ENCODE data around the gene SHISA7. TPM values are rescaled to one million over a fixed set of nuclear protein-coding genes. Genes with fewer than 3 reads are reported as not detected.
"Not testable (repeated sequence)": the region's sequence is repeated elsewhere in the genome, so short reads cannot be mapped to it uniquely, and the experiment has no call there.

SHISA7 gene
- total RNA-seq, 2 experiments from 2014 or later: not detected

- H3K9me3 Mint-ChIP-seq: no peaks in the 10 kb centered on the region
- H3K4me3 Mint-ChIP-seq: no peak overlapping the region
- peaks cover 11% of the 10 kb centered on the region for H3K27me3 Mint-ChIP-seq (ENCODE audit: low read depth)
- H3K36me3 Mint-ChIP-seq (ENCODE audit: low read depth): peaks cover 17% of the 10 kb centered on the region
- no peak for DNase-seq
- CTCF ChIA-PET: no interaction called here
- H3K4me1 Mint-ChIP-seq (ENCODE audit: low read depth): peaks cover 24% of the 10 kb centered on the region
- intact Hi-C loops (cut with micrococcal nuclease): no loop called here
- H3K27ac Mint-ChIP-seq: no peak overlapping the region
Observed at GRCh38 chr19:55457683-55458457, 14.8 kb upstream of the SHISA7 start.

GRCh38 chr19:55456347-55456746 is 13.2 kb upstream of the SHISA7 start:
- DNase-seq: no peak
- Mint-ChIP-seq H3K36me3 (ENCODE audit: low read depth) (peaks cover 17% of the 10 kb centered on the region), H3K9me3 (no peaks in the 10 kb centered on the region), H3K27ac (no peak overlapping the region), H3K27me3 (ENCODE audit: low read depth) (peaks cover 17% of the 10 kb centered on the region), H3K4me3 (no peak overlapping the region), H3K4me1 (ENCODE audit: low read depth) (peaks cover 21% of the 10 kb centered on the region)
- intact Hi-C loops (cut with micrococcal nuclease): no loop called here
- CTCF ChIA-PET: interaction anchor here (0.6 kb wide), 1 partner anchor 804 kb away, joined by 3 read pairs; no protein-coding TSS in a partner anchor

- peaks cover 19% of the 10 kb centered on the region for H3K4me1 Mint-ChIP-seq (ENCODE audit: low read depth)
- H3K4me3 Mint-ChIP-seq: no peak overlapping the region
- peaks cover 21% of the 10 kb centered on the region for H3K27me3 Mint-ChIP-seq (ENCODE audit: low read depth)
- intact Hi-C loops (cut with micrococcal nuclease): no loop called here
- no peaks in the 10 kb centered on the region for H3K9me3 Mint-ChIP-seq
- no peak overlapping the region for H3K27ac Mint-ChIP-seq
- H3K36me3 Mint-ChIP-seq (ENCODE audit: low read depth): peaks cover 17% of the 10 kb centered on the region
- no peak for DNase-seq
- CTCF ChIA-PET: interaction anchor here (0.6 kb wide), 1 partner anchor 804 kb away, joined by 3 read pairs; no protein-coding TSS in a partner anchor
Observed at GRCh38 chr19:55455576-55456235, 12.6 kb upstream of the SHISA7 start.

- CTCF ChIA-PET: interaction anchor here (2.2 kb wide), 1 partner anchor 13 kb away, joined by 7 read pairs; no protein-coding TSS in a partner anchor
- intact Hi-C loops (cut with micrococcal nuclease): no loop called here
- H3K27ac Mint-ChIP-seq: no peak overlapping the region
- H3K4me1 Mint-ChIP-seq (ENCODE audit: low read depth): peaks cover 13% of the 10 kb centered on the region
- peaks cover 17% of the 10 kb centered on the region for H3K36me3 Mint-ChIP-seq (ENCODE audit: low read depth)
- H3K4me3 Mint-ChIP-seq: no peak overlapping the region
- peaks cover 26% of the 10 kb centered on the region for H3K27me3 Mint-ChIP-seq (ENCODE audit: low read depth)
- peak; percentile 56 for DNase-seq
- no peaks in the 10 kb centered on the region for H3K9me3 Mint-ChIP-seq
Observed at GRCh38 chr19:55454787-55455243, 11.7 kb upstream of the SHISA7 start.

GRCh38 chr19:55453511-55454260 is 10.6 kb upstream of the SHISA7 start:
- no peaks in the 10 kb centered on the region for H3K9me3 Mint-ChIP-seq
- peaks cover 17% of the 10 kb centered on the region for H3K36me3 Mint-ChIP-seq (ENCODE audit: low read depth)
- CTCF ChIA-PET: interaction anchor here (0.7 to 2.2 kb wide), 8 partner anchors 14 to 313 kb away, joined by 3 to 7 read pairs (median 4); partner anchors contain the start of gene HSPBP1
- no peak overlapping the region for H3K27ac Mint-ChIP-seq
- no peak for DNase-seq
- peaks cover 27% of the 10 kb centered on the region for H3K27me3 Mint-ChIP-seq (ENCODE audit: low read depth)
- peak overlapping the region; percentile 17 for H3K4me3 Mint-ChIP-seq
- intact Hi-C loops (cut with micrococcal nuclease): no loop called here
- peaks cover 12% of the 10 kb centered on the region for H3K4me1 Mint-ChIP-seq (ENCODE audit: low read depth)

GRCh38 chr19:55452749-55453346 is 9.7 kb upstream of the SHISA7 start:
- CTCF ChIA-PET: interaction anchor here (1.1 to 2.2 kb wide), 5 partner anchors 15 to 312 kb away, joined by 3 to 7 read pairs (median 4); partner anchors contain the start of gene HSPBP1
- Mint-ChIP-seq H3K4me3 (no peak overlapping the region), H3K36me3 (ENCODE audit: low read depth) (peaks cover 17% of the 10 kb centered on the region), H3K4me1 (ENCODE audit: low read depth) (peaks cover 12% of the 10 kb centered on the region), H3K27ac (no peak overlapping the region), H3K27me3 (ENCODE audit: low read depth) (peaks cover 27% of the 10 kb centered on the region), H3K9me3 (no peaks in the 10 kb centered on the region)
- DNase-seq: peak; percentile 23
- intact Hi-C loops (cut with micrococcal nuclease): no loop called here

GRCh38 chr19:55451965-55452748 is 9.1 kb upstream of the SHISA7 start:
- CTCF ChIA-PET: interaction anchor here (0.7 to 2.2 kb wide), 2 partner anchors 15 to 247 kb away, joined by 3 to 7 read pairs; no protein-coding TSS in a partner anchor

GRCh38 chr19:55451163-55451964 is 8.3 kb upstream of the SHISA7 start:
- Mint-ChIP-seq H3K27ac (no peak overlapping the region), H3K4me1 (ENCODE audit: low read depth) (peaks cover 12% of the 10 kb centered on the region), H3K9me3 (no peaks in the 10 kb centered on the region), H3K27me3 (ENCODE audit: low read depth) (peaks cover 27% of the 10 kb centered on the region), H3K36me3 (ENCODE audit: low read depth) (peaks cover 15% of the 10 kb centered on the region), H3K4me3 (peak overlapping the region; percentile 39)
- no peak for DNase-seq
- CTCF ChIA-PET: interaction anchor here (0.7 kb wide), 1 partner anchor 247 kb away, joined by 3 read pairs; no protein-coding TSS in a partner anchor
- intact Hi-C loops (cut with micrococcal nuclease): no loop called here

More at GRCh38 chr19:55451965-55452748, 9.1 kb upstream of the SHISA7 start:
- peaks cover 17% of the 10 kb centered on the region for H3K36me3 Mint-ChIP-seq (ENCODE audit: low read depth)
- no peak overlapping the region for H3K4me3 Mint-ChIP-seq
- intact Hi-C loops (cut with micrococcal nuclease): no loop called here
- H3K4me1 Mint-ChIP-seq (ENCODE audit: low read depth): peaks cover 12% of the 10 kb centered on the region
- DNase-seq: no peak
- peaks cover 27% of the 10 kb centered on the region for H3K27me3 Mint-ChIP-seq (ENCODE audit: low read depth)
- no peaks in the 10 kb centered on the region for H3K9me3 Mint-ChIP-seq
- H3K27ac Mint-ChIP-seq: no peak overlapping the region

- Mint-ChIP-seq H3K27ac (no peak overlapping the region), H3K27me3 (ENCODE audit: low read depth) (peaks cover 39% of the 10 kb centered on the region), H3K36me3 (ENCODE audit: low read depth) (peaks cover 9% of the 10 kb centered on the region), H3K4me1 (ENCODE audit: low read depth) (peaks cover 12% of the 10 kb centered on the region), H3K9me3 (no peaks in the 10 kb centered on the region), H3K4me3 (no peak overlapping the region)
- DNase-seq: no peak
- intact Hi-C loops (cut with micrococcal nuclease): no loop called here
- CTCF ChIA-PET: no interaction called here
Observed at GRCh38 chr19:55449469-55449868, 6.4 kb upstream of the SHISA7 start.

- H3K27ac Mint-ChIP-seq; H3K36me3 Mint-ChIP-seq (ENCODE audit: low read depth); CTCF ChIA-PET; intact Hi-C loops (cut with micrococcal nuclease); H3K9me3 Mint-ChIP-seq; DNase-seq; H3K4me3 Mint-ChIP-seq: not testable (repeated sequence)
- H3K27me3 Mint-ChIP-seq (ENCODE audit: low read depth): peaks cover 42% of the 10 kb centered on the region
- peaks cover 11% of the 10 kb centered on the region for H3K4me1 Mint-ChIP-seq (ENCODE audit: low read depth)
Observed at GRCh38 chr19:55448175-55448490, 5.0 kb upstream of the SHISA7 start.
